SW480 (cell line): ENCODE data around the gene TTC39A.

Experiments used
- DNase-seq: peaks from one replicate; pipeline ENCODE4 v3.0.0-alpha.2; 2016; ENCODE audit warnings: low spot score

Gene TTC39A

DNA sequence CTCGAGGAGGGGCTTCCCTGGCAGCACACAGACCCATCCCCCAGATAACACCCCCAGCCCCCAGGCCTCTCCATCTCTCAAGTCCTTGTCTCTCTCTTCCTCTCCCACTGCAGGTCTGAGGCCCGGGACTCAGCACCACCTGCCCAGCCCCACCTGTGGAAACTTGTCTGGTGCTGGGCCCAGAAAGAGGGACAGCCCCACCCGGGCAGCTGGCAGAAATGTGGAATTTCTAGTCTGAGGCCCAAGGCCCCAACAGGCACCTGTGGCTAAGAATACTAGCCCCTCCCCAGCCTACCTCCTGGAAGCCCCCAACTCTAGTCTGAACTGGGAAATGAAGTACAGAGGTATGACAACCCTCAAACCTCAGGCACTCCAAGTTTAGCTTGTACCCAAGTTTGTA lies 15.4 kb downstream of the TTC39A start:
- DNase-seq: no peak

DNA sequence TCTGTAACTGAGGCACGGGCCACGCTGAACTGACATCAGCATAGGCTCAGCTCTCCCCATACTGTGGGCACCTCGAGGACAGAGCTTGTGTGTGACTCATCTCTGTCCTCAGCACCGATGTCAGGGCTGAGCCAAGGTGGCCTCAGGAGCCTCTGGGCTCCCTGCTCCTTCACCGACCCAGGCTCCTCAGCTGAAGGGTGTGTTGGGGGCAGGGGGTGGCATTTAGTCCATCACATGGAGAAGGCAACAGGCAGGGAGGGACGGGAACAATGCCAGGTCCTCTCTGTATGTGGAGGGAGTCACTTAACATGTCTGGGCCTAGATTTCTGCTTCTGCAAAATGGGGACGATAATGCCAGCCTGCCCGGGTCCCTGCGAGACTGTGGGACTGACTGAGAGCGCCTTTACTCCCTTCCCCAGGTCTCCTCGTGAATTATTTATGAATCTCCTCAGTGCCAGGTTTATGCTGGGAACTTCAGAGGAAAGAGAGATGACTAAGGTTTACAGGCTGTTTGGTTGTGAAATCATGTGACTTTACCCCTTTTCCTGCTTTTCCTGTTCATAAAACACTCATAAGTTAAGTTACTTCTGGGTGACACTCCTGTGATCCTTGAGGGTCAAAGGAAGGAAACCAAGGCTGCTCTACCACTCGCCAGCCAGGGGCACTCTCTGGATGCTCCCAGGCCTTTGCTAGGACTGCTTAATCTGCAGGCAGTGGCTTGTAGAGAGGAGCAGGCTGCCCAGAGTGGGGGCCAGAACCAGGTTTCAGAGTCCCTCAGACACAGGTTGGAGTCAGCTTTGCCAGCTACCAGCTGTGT lies 16.2 kb downstream of the TTC39A start:
- no peak for DNase-seq

DNA sequence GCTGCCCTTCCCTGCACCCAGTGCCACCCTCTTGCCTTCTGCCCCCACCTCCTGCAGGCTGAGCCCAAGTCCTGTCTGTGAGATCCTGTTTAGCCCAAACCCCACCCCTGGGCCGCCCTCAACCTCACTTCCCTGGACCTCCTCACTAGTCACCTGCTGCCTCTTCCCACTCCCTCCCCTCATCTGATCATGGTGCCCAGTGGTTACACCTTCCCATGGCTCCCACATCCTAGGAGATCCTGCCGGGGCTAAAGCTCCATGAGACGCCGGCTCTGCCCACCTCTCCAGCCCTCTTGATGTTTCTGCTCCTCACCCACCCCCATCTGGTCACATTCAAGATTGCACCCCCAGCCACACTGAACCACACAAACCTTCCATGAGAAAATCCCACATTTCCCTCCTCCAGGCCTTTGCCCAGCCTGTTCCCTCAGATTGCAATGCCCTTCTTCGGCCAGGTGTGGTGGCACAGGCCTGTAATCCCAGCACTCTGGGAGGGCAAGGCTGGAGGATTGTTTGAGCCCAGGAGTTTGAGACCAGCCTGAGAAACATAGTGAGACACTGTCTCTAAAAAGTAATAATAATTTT lies 17.0 kb downstream of the TTC39A start:
- no peak for DNase-seq

DNA sequence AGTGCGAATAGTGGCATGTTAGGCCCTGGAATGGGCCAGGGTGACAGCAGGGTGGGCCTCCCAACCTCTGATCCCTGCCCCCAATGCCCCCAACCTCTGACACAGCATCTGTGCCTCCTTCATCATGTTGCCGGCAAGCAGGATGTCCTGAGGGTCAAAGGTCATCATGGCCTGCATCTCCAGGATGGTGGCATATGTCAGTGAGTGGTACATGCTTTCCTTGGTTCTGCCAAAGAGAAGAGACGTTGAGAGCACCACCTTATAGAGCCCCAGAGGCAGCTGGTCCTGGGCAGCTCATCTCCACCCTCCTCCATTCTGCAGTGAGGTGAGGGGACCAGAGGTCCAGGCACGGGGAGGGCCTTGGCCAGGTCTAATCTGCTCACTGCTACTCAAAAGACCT lies 17.6 kb downstream of the TTC39A start:
- no peak for DNase-seq

DNA sequence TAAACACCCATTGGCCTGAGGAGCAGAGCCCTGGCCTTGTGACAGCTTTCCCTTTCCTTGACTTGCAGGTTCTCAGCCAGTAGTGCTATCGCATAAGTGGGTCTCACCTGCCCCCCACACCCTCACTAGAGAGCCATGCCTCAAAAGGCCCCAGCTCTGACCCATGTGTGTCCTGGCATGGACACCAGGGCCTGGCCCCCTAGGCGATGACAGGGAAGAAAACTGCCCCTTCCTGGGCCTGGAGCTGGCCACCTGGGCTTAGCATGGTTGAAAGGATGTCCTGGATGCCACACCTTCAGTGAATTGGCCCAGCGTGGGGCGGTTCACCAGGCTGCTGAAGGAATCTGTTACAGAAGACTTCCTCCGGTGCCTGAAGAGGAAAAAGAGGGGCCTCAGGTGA lies 18.5 kb downstream of the TTC39A start:
- DNase-seq: no peak

- no peak for DNase-seq
These were observed 19.3 kb downstream of the TTC39A start for GRCh38 chr1:51310871-51311613.

DNA sequence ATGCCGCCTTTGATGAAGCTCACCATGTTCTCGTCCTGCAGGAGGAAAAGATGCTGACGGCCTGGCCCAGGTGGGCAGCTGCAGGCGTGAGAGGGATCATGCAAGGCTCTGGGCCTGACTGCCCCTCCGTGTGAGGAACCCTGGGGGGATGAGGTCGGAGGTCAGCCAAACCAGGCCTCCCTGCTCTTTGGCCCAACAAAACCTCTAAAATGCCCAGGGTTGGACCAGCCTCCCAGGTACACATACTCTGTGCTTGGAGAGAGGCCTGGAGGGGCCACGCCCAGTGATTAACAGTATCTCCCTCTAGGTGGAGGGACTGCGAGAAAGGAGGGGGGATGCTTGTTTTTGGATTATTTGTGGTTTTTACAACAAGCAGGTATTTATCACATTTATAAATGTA lies 21.1 kb downstream of the TTC39A start:
- no peak for DNase-seq

DNA sequence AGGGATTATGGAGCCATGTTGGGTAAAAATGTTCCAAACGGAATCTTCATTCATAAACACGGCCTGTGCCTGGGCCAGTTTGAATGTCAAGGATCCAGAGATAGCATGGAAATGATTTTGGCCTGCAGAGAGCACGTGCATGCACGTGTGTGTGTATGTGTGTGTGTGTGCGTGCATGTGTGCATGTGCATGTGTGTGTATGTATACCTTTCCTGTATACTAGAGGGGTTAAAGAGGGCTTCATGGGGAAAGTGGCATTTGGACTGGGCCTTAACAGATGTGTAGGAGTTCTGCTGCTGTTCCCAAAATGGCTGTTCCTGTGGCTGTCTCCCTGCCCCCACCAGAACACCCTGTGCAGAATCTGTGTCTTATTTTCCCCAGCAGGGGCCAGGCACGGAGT lies 21.7 kb downstream of the TTC39A start:
- no peak for DNase-seq

DNA sequence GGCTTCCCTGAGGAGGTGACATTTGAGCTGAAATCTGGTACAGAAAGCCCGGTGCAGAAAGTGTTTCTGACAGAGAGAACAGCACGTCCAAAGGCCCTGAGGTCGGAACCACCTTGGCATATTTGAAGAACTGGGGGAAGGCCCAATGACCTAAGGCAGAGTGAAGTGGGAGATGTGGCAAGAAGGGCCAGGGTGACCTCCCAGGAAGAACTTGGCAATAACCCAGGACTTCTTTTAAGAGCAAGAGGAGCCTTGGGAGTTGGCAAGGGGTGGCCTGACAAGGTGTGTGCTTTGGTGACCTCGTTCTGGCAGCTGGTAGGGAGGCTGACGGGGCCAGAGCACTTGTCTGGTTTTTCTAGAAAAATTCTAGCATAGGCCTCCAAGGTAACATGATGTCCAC lies 23.4 kb downstream of the TTC39A start:
- DNase-seq: no peak

DNA sequence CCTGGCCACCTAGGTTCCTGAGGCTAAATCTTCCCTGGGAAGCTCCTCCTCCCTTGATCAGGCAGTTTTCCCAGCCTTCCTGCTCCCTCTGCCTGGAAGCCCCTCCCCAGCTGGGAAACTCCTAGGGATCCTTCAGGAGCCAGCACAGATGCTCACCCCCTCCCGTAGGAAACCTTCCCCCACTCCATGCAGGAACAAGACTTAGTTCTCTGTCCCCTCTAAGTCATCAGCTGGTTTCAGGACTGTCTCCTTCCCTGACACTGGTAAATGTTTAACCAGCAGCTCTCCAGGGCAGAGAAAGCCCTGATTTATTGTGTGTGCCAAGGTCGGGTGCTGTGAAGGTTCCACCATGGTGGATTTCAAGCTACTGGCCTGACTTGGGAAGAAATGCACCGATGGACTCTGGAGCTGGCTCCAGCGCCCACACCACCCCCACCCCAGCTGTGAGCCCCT lies 25.0 kb downstream of the TTC39A start:
- no peak for DNase-seq

- DNase-seq: no peak
These were observed 26.0 kb downstream of the TTC39A start for GRCh38 chr1:51304360-51304759.

DNA sequence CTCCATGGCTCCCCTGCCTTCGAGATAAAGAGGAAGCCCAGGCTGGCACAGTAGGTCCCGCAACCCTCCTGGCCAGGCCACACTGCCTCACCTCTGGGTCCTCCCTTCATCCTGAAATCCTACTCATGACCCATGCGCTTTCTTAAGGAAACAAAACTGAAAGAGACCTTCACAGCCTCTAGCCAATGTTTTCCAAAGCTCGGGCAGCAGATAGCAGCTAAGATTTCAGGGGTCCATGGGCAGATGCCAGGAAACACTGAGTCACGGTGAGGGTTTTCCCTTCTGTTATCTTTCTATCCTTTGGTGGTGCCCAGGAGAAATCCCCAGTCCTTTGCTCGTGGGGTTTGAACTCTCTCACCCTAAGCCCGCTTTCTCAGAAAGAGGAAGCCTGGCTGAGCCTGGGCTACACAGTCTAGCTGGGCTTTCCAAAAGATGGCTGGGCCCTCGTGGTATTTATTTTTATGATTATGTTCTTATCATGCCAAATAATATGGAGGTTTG lies 26.6 kb downstream of the TTC39A start:
- no peak for DNase-seq

DNA sequence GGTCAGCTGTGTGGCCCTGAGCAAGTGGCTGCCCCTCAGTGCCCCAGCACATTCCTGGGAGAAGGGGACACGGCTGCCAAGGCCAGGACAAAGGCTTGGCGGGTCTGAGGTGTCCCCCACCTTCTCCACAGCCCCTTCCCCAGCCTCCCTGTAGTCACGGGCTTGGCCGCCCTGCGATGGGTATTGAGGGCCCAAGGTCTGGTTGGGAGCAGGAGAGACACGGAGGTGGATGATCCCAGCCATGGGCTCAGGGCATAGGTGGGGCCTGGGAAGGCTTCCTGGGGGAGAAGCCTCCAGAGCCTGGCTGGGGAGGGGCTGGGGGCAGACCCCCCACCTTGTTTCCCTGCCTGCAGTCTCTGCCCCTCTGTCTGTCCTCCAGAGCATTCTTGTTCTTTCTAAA lies 27.0 kb downstream of the TTC39A start:
- DNase-seq: no peak

- DNase-seq: no peak
These were observed 27.6 kb downstream of the TTC39A start for GRCh38 chr1:51302746-51303145.

- DNase-seq: no peak
These were observed 28.1 kb downstream of the TTC39A start for GRCh38 chr1:51302270-51302669.

DNA sequence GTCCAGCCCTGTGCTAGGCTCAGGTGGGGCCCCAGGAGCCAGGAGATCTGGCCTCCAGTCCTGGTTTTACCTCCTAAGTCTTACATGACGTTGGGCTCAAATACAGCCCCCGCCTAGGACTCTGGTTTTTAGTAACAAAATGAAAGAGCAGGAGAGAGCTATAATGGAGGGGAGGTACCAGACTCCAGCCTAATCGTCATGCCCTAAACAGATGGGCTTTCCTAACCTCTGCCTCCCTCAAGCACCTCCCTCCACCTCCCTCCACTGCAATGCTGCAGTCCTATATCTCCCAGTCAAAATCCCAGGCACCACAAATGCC lies 28.6 kb downstream of the TTC39A start:
- DNase-seq: no peak

DNA sequence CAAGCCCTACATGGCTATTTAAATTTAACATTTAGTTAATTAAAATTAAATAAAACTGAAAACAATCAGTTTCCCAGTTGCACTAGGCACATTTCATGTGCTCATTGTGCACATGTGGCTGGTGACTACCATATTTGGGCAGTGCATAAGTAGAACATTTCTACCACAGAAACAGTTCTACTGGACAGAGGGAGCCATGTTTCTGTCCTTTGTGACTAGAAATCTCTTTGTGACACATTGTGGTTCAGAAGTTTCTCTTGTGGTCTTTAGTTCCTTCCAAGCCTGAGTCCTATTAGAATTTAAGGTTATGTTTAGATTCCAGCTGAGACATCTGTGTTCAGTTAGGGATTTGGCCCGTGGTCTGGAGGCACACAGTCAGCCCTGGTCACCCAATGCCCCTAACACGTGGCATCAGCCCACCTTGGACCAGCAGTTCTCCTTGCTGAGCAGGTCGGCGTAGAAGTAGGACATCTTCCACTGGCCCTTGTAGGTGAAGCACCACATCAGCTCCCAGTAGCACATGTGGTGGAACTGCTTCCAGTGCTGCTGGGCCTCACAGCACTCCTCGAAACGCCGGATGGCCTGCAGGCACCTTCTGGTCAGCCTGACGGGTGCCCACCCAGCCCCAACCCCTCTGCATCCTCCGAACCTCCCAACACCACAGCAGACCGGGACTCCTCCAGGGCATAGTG lies 29.1 kb downstream of the TTC39A start:
- no peak for DNase-seq

DNA sequence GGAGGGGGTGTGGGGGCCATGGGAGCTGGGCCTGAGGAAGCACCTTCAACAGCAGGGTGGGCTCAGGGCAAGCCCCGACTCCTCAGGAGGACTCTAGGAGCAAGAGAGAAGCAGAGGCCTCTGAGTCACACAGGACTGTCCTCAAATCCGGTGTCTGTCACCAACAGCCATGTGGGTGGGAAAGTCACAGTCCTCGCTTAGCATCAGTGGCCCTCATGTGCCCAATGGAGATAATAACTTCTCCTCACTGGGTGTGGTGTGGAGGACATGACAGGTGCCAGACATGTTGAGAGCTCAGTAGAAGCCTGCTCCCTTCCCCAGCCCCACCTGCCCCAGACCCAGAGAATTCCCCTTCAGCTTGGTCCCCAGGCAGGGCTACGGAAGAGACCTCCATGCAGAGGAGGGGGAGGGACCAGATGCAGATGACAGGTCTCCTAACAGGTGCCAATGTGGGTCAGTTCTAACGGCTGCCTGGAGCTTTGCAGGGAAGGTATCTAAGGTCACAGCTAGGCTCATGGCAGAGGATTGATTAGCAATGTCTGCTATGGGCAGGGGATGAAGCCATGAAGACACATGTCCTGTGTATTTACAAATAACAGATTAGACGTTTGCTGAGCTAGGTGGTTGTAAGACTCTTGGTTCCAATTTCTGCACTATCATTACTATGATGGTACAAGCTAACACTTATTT lies 30.2 kb downstream of the TTC39A start:
- DNase-seq: no peak

DNA sequence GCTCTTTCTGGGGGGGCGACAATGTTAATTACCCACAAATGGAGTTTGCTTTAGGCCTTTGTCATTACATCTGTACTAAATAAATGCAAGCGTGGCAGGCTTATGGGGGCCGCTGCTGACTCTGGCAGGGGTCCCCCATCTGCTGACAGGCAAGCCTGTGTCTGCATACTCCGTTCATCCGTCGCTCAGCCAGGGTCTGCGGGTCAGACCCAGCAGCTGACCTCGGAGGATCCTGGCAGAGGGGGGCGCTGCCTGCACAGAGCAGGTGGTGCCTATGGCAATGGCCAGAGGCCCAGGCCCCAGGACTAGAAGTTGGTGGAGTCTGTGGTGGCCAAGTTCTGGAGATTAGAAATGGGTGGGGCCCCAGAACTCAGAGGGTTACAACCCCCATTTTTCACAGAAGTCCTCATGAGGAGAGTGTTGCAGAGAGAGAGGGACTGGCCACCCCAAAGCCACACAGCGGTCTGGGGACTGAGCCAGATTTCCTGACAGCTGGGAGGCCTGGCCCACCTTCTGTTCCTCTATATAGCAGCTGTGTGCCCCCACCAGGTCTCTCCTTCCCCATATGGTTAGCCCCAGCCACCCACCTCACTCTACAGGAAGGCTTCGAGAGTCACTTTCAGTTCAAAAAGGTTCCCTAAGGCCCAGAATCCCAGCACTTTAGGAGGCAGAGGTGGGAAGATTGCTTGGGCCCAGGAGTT lies 31.0 kb downstream of the TTC39A start:
- no peak for DNase-seq

GRCh38 chr1:51298322-51298705 lies 32.0 kb downstream of the TTC39A start:
- no peak for DNase-seq
